H1 (cell line): Measurements from ENCODE around the gene HRH3. TPM values are rescaled to one million over a fixed set of nuclear protein-coding genes. Genes with fewer than 3 reads are reported as not detected.

Experiments used
- CTCF ChIA-PET: fragments of 300-600 bp; sonication (Branson Sonifier 250); formaldehyde crosslinking; loops from one replicate; lab custom pipeline; 2021; ENCODE audit not compliant: partially characterized antibody; lab: Charles Lee
- POLR2A ChIA-PET: fragments of 300-600 bp; sonication (Branson Sonifier 250); formaldehyde crosslinking; loops from one replicate; lab custom pipeline; 2021; ENCODE audit warnings: inconsistent platforms; ENCODE audit not compliant: partially characterized antibody; lab: Charles Lee
- DNase-seq, 2 experiments: peaks; one replicate each; pipeline versions ENCODE4 v3.0.0 to v3.0.0-alpha.2; 2010 to 2022; ENCODE audit warnings: low spot score in 2 of 2, low read depth in 1 of 2, mixed read lengths in 1 of 2
- FAIRE-seq: peaks from 2 replicates; lab custom pipeline; 2011; peaks lifted over from hg19 to GRCh38; lab: Jason Lieb, UNC
- H2AFZ ChIP-seq: 2 replicates; pipeline ENCODE4 v1.8.1; 2012; ENCODE audit warnings: low read length, inconsistent platforms
- H2AK5ac ChIP-seq: 2 replicates; pipeline ENCODE4 v1.6.1; 2013; ENCODE audit warnings: low read depth, low read length
- H2BK120ac ChIP-seq: replicated peaks from 2 replicates; pipeline ENCODE3; 2013; ENCODE audit warnings: low read depth, low read length, inconsistent platforms
- H2BK12ac ChIP-seq: 2 replicates; pipeline ENCODE4 v1.6.1; 2013; ENCODE audit warnings: low read depth, low read length
- H2BK15ac ChIP-seq: 2 replicates; pipeline ENCODE4 v1.6.1; 2013; ENCODE audit warnings: low read length
- H2BK20ac ChIP-seq: 2 replicates; pipeline ENCODE4 v1.6.1; 2013; ENCODE audit warnings: low read length
- H2BK5ac ChIP-seq: 2 replicates; pipeline ENCODE4 v1.6.1; 2013; ENCODE audit warnings: low read depth, low read length
- H3K14ac ChIP-seq: 2 replicates; pipeline ENCODE4 v1.6.1; 2013; ENCODE audit warnings: inconsistent platforms; ENCODE audit not compliant: insufficient read length
- H3K18ac ChIP-seq: 2 replicates; pipeline ENCODE4 v1.6.1; 2013; ENCODE audit warnings: low read length; ENCODE audit errors: extremely low read depth
- H3K23ac ChIP-seq: 2 replicates; pipeline ENCODE4 v1.6.1; 2013; ENCODE audit warnings: inconsistent platforms; ENCODE audit not compliant: insufficient read length
- H3K23me2 ChIP-seq: 2 replicates; pipeline ENCODE4 v1.6.1; 2013; ENCODE audit warnings: low read depth, low read length
- H3K27ac ChIP-seq: 2 replicates; pipeline ENCODE4 v1.6.1; 2011; ENCODE audit warnings: low read depth, low read length, inconsistent platforms
- H3K27me3 ChIP-seq, 4 experiments: replicated peaks in 1 of 4; 1 replicate in 1 of 4; 2 replicates in 3 of 4; pipeline versions ENCODE4 v1.6.1 to v1.8.1; 2011 to 2013; ENCODE audit warnings: low read length in 3 of 4, mild to moderate bottlenecking in 3 of 4, inconsistent platforms in 2 of 4, mixed read lengths in 2 of 4, moderate library complexity in 1 of 4; ENCODE audit not compliant: control insufficient read depth in 3 of 4, insufficient read depth in 3 of 4; ENCODE audit errors: extremely low read depth in 1 of 4
- H3K36me3 ChIP-seq, 4 experiments: 2 replicates each; pipeline versions ENCODE4 v1.6.1 to v1.8.1; 2011 to 2013; ENCODE audit warnings: mild to moderate bottlenecking in 4 of 4, low read length in 3 of 4, moderate library complexity in 2 of 4, control low read depth in 1 of 4, inconsistent platforms in 1 of 4; ENCODE audit not compliant: insufficient read depth in 4 of 4, control insufficient read depth in 2 of 4
- H3K4ac ChIP-seq: replicated peaks from 2 replicates; pipeline ENCODE3; 2013; ENCODE audit warnings: low read length, low read depth, mixed read lengths, inconsistent platforms; ENCODE audit not compliant: insufficient read length
- H3K4me1 ChIP-seq, 4 experiments: replicated peaks in 1 of 4; 1 replicate in 1 of 4; 2 replicates in 3 of 4; pipeline versions ENCODE4 v1.6.1 to v1.8.1; 2011 to 2013; ENCODE audit warnings: low read length in 3 of 4, inconsistent platforms in 2 of 4, mixed read lengths in 1 of 4; ENCODE audit not compliant: insufficient read depth in 4 of 4, control insufficient read depth in 3 of 4
- H3K4me2 ChIP-seq, 2 experiments: 2 replicates each; pipeline versions ENCODE4 v1.6.1 to v1.8.1; 2011 to 2013; ENCODE audit warnings: low read depth in 2 of 2, low read length in 2 of 2, control low read depth in 1 of 2, inconsistent platforms in 1 of 2, mild to moderate bottlenecking in 1 of 2; ENCODE audit not compliant: insufficient read depth in 1 of 2
- H3K4me3 ChIP-seq, 4 experiments: fragments of 200-600, 300-600 bp in 1 of 4; sonication (generic), shearing (Covaris generic), sonication (Bioruptor Twin) in 1 of 4; 2 replicates each; pipeline versions ENCODE4 v1.5.1 to v1.8.1; 2011 to 2016; ENCODE audit warnings: low read length in 4 of 4, low read depth in 3 of 4, control low read depth in 2 of 4, inconsistent platforms in 2 of 4, mild to moderate bottlenecking in 2 of 4, mixed read lengths in 1 of 4, moderate library complexity in 1 of 4; ENCODE audit not compliant: insufficient read depth in 2 of 4; ENCODE audit errors: extremely low read depth in 1 of 4
- H3K56ac ChIP-seq: replicated peaks from 2 replicates; pipeline ENCODE3; 2013; ENCODE audit warnings: low read depth, mild to moderate bottlenecking, mixed read lengths, low read length, inconsistent platforms; ENCODE audit not compliant: insufficient read length
- H3K79me1 ChIP-seq: 2 replicates; pipeline ENCODE4 v1.6.1; 2013; ENCODE audit warnings: low read depth, low read length, control low read depth
- H3K79me2 ChIP-seq, 2 experiments: 2 replicates each; pipeline versions ENCODE4 v1.6.1 to v1.8.1; 2012 to 2013; ENCODE audit warnings: low read length in 2 of 2, mild to moderate bottlenecking in 2 of 2, inconsistent platforms in 1 of 2; ENCODE audit not compliant: insufficient read depth in 2 of 2, control insufficient read depth in 1 of 2
- H3K9ac ChIP-seq, 4 experiments: replicated peaks in 1 of 4; 1 replicate in 1 of 4; 2 replicates in 3 of 4; pipeline versions ENCODE4 v1.6.1 to v1.8.1; 2011 to 2013; ENCODE audit warnings: low read depth in 3 of 4, low read length in 3 of 4, control low read depth in 2 of 4, mild to moderate bottlenecking in 2 of 4, moderate library complexity in 2 of 4, inconsistent platforms in 1 of 4; ENCODE audit errors: extremely low read depth in 1 of 4
- H3K9me3 ChIP-seq, 2 experiments: 2 replicates each; pipeline versions ENCODE4 v1.6.1 to v1.8.1; 2012 to 2013; ENCODE audit warnings: mild to moderate bottlenecking in 2 of 2, moderate library complexity in 2 of 2, control low read depth in 1 of 2, inconsistent platforms in 1 of 2, low read depth in 1 of 2, low read length in 1 of 2, mixed read lengths in 1 of 2; ENCODE audit not compliant: insufficient read depth in 2 of 2
- H4K20me1 ChIP-seq, 2 experiments: replicated peaks in 1 of 2; 2 replicates each; pipeline versions ENCODE3 to v1.8.1; 2011 to 2013; ENCODE audit warnings: inconsistent platforms in 2 of 2, low read length in 2 of 2, mild to moderate bottlenecking in 1 of 2; ENCODE audit not compliant: insufficient read depth in 2 of 2, control insufficient read depth in 1 of 2
- H4K5ac ChIP-seq: 2 replicates; pipeline ENCODE4 v1.6.1; 2013; ENCODE audit warnings: low read length, low read depth, mixed read lengths, inconsistent platforms; ENCODE audit not compliant: insufficient read length
- H4K8ac ChIP-seq: 2 replicates; pipeline ENCODE4 v1.8.0; 2013; ENCODE audit warnings: mild to moderate bottlenecking, moderate library complexity, low read length, inconsistent platforms; ENCODE audit not compliant: insufficient read depth; ENCODE audit errors: extremely low read depth
- H4K91ac ChIP-seq: replicated peaks from 2 replicates; pipeline ENCODE3; 2013; ENCODE audit warnings: low read length, mixed read lengths, inconsistent platforms; ENCODE audit not compliant: insufficient read length
- EZH2 ChIP-seq: fragments of 200-600 bp; sonication (generic); IDR thresholded peaks from 2 replicates; pipeline ENCODE4 v1.7.1; 2012; ENCODE audit warnings: low read depth, mild to moderate bottlenecking, moderate library complexity, low read length, inconsistent platforms; ENCODE audit not compliant: severe bottlenecking
- KDM4A ChIP-seq: IDR thresholded peaks from one replicate; pipeline ENCODE4 v1.7.1; 2012; ENCODE audit warnings: low read depth, mild to moderate bottlenecking, moderate library complexity, low read length, inconsistent platforms; ENCODE audit not compliant: severe bottlenecking
- KDM5A ChIP-seq: fragments of 200-600 bp; IDR thresholded peaks from 2 replicates; pipeline ENCODE4 v1.7.1; 2012; ENCODE audit warnings: mild to moderate bottlenecking, low read length, inconsistent platforms, mixed read lengths
- POLR2A ChIP-seq, 2 experiments: IDR thresholded peaks; 1 replicate in 1 of 2; 2 replicates in 1 of 2; pipeline ENCODE4 v1.6.1; 2011; ENCODE audit warnings: low read depth in 2 of 2, low read length in 2 of 2, mild to moderate bottlenecking in 2 of 2; ENCODE audit errors: control extremely low read depth in 1 of 2
- RNF2 ChIP-seq: fragments of 200-900, 300-1000 bp; sonication (generic); IDR thresholded peaks from 2 replicates; pipeline ENCODE4 v1.7.1; 2016; ENCODE audit warnings: borderline replicate concordance, low read depth, mild to moderate bottlenecking, antibody characterized with exemption, low read length; ENCODE audit not compliant: poor library complexity, severe bottlenecking; ENCODE audit errors: missing control alignments
- RXRA ChIP-seq: IDR thresholded peaks from 2 replicates; pipeline ENCODE4 v1.6.1; 2011; ENCODE audit warnings: low read depth, mild to moderate bottlenecking, low read length, moderate library complexity; ENCODE audit not compliant: insufficient read depth
- SP2 ChIP-seq: IDR thresholded peaks from 2 replicates; pipeline ENCODE4 v1.6.1; 2012; ENCODE audit warnings: mild to moderate bottlenecking, low read length, inconsistent platforms
- SP4 ChIP-seq: IDR thresholded peaks from 2 replicates; pipeline ENCODE4 v1.6.1; 2012; ENCODE audit warnings: low read length, inconsistent platforms
- USF2 ChIP-seq: IDR thresholded peaks from 2 replicates; pipeline ENCODE4 v1.6.1; 2011; ENCODE audit warnings: low read length, improper control_type of control experiment
- WGBS, 2 experiments: shearing (Covaris generic) in 1 of 2; methylation state at CpG; one replicate each; pipeline versions ENCODE4 v1.1.6 to v1.1.7; 2013 to 2015; ENCODE audit warnings: low lambda C conversion rate in 2 of 2, mixed read lengths in 2 of 2, inconsistent platforms in 1 of 2, low coverage in 1 of 2, missing lambda C conversion rate in 1 of 2; ENCODE audit not compliant: insufficient replicate concordance in 2 of 2, insufficient coverage in 1 of 2, insufficient read length in 1 of 2; ENCODE audit errors: extremely low coverage in 1 of 2, missing lambda C conversion rate in 1 of 2; 5-methylcytosine and 5-hydroxymethylcytosine counted together
- polyA plus RNA-seq, 7 experiments: library from polyadenylated mRNA; depleted of rRNA in 3 of 7; stranded (reverse) in 5 of 7; unstranded in 2 of 7; fragments of >200 nt in 5 of 7; fragments of 200-250 nt in 2 of 7; gene quantifications; 1 replicate in 5 of 7; 2 replicates in 1 of 7; 4 replicates in 1 of 7; pipeline versions ENCODE4 v1.2.1 to v1.2.3, GENCODE V29; 2011 to 2013; ENCODE audit warnings: missing spikeins in 2 of 7, mixed read lengths in 2 of 7
- total RNA-seq: library from RNA; stranded (reverse); fragmentation: NEBNext Ultra II Directional; extraction: Animal tissue kit (Norgen Biotek cat#: 25700); gene quantifications from 2 replicates; pipeline ENCODE4 v1.2.1, GENCODE V29; 2021

The HRH3 gene
- total and polyA plus RNA-seq, 2 of the 8 experiments (the other 6 are each of a cell fraction or from before 2014, with no cell fraction given) = 2.0 to 4.5 TPM

GRCh38 chr20:62265365-62265764 is 45.3 kb upstream of the HRH3 start:
- Histone ChIP-seq H4K20me1 (peaks cover 0 to 4% of the 10 kb centered on the region in 2 experiments), H2BK12ac (no peak overlapping the region), H3K79me2 (no peaks in the 10 kb centered on the region), H3K23me2 (no peaks in the 10 kb centered on the region), H3K4ac (no peak overlapping the region), H4K8ac (no peak overlapping the region), H4K91ac (no peak overlapping the region), H4K5ac (no peak overlapping the region), H3K27me3 (no peaks in the 10 kb centered on the region), H3K56ac (no peak overlapping the region), H2AFZ (no peak overlapping the region), H3K4me3 (no peak overlapping the region), H3K79me1 (peaks cover 6% of the 10 kb centered on the region), H3K36me3 (peaks cover 2 to 24% (median 15%) of the 10 kb centered on the region in 4 experiments; a peak in 6 of 8 replicates), H2BK120ac (no peak overlapping the region), H3K9me3 (peaks cover 0 to 2% of the 10 kb centered on the region in 2 experiments; a peak in 2 of 4 replicates), H3K18ac (no peak overlapping the region), H3K23ac (no peak overlapping the region), H2BK15ac (no peak overlapping the region), H3K9ac (no peak overlapping the region), H3K27ac (no peak overlapping the region), H2AK5ac (no peak overlapping the region), H2BK20ac (no peak overlapping the region), H3K4me2 (no peak overlapping the region), H2BK5ac (no peak overlapping the region), H3K4me1 (no peaks in the 10 kb centered on the region), H3K14ac (no peak overlapping the region)
- POLR2A ChIA-PET = interaction anchor here (1.4 kb wide), 1 partner anchor 67 kb away, joined by 3 read pairs; no protein-coding TSS in a partner anchor
- FAIRE-seq = no peak
- no peak for DNase-seq
- CTCF ChIA-PET = interaction anchor here (1.5 kb wide), 1 partner anchor 16 kb away, joined by 4 read pairs; no protein-coding TSS in a partner anchor
- WGBS, 2 experiments = 90% methylated on average over 1 of the region's 1 CpG; no CpG with 5 or more reads in 1 of the 2 experiments
- TF ChIP-seq SP2 = no peak
- TF ChIP-seq EZH2 = no peak
- TF ChIP-seq SP4 = no peak
- TF ChIP-seq USF2 = no peak
- no peak for TF ChIP-seq KDM5A
- TF ChIP-seq RXRA = no peak
- no peak for TF ChIP-seq POLR2A (IDR thresholded peaks at IDR 0.05; ENCODE audit: control extremely low read depth in 1 of 2, low read depth in 2 of 2, low read length in 2 of 2)
- no peak for TF ChIP-seq RNF2
- no peak for TF ChIP-seq KDM4A
